Sigmoid colon (tissue), 4 donors: ENCODE data around the gene NOXO1.
A peak's percentile ranks its signal among the peaks of the same experiment; 100 is the strongest.

Experiments
- EP300 ChIP-seq, 4 donors: sonication (generic); formaldehyde crosslinking; IDR thresholded peaks; one replicate each; pipeline ENCODE4 v1.6.1; 2017; ENCODE audit warnings: antibody characterized with exemption in 4 of 4
- POLR2A ChIP-seq, 2 donors: fragments of 450-650 bp; IDR thresholded peaks; one replicate each; pipeline ENCODE4 v1.6.1; 2016; ENCODE audit warnings: antibody characterized with exemption in 2 of 2, mild to moderate bottlenecking in 2 of 2, moderate library complexity in 2 of 2
- POLR2AphosphoS5 ChIP-seq, 4 donors: sonication (generic); formaldehyde crosslinking; IDR thresholded peaks; one replicate each; pipeline ENCODE4 v1.6.1; 2017; ENCODE audit warnings: antibody characterized with exemption in 4 of 4
- TF ChIP-seq, protein P1 (sequence below), 4 experiments: fragments of 450-650 bp in 3 of 4; fragments of 200-600 bp in 1 of 4; IDR thresholded peaks; one replicate each; pipeline ENCODE4 v1.5.1; 2016 to 2019; ENCODE audit warnings: antibody characterized with exemption in 4 of 4, mild to moderate bottlenecking in 3 of 4, moderate library complexity in 2 of 4

DNA sequence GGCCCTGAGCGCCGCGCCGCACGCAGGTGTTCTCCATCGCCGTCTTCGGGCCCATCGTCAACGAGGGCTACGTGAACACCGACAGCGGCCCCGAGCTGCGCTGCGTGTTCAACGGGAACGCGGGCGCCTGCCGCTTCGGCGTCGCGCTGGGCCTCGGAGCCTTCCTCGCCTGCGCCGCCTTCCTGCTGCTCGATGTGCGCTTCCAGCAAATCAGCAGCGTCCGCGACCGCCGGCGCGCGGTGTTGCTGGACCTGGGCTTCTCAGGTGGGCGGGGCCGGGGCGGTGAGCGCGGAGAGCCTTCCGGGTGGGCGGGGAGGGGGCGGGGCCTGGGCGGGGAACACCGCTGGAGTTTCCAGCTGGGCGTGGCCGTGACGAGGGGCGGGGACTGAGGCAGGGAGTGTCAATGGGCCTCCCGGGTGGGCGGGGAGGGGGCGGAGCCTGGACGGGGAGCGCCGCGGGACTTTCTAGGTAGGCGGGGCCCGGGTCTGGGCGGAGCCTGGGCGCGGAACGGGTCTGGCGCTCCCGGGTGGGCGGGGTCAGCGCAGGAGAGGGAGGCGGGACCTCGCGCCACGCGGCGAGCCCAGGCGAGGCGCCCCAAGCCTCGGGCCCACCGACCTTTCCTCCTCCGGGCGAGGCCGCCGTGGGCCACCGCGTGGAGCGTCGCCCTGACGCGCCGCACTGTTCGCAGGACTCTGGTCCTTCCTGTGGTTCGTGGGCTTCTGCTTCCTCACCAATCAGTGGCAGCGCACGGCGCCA lies 10.9 kb upstream of the NOXO1 start:
- TF ChIP-seq, protein P1, sequence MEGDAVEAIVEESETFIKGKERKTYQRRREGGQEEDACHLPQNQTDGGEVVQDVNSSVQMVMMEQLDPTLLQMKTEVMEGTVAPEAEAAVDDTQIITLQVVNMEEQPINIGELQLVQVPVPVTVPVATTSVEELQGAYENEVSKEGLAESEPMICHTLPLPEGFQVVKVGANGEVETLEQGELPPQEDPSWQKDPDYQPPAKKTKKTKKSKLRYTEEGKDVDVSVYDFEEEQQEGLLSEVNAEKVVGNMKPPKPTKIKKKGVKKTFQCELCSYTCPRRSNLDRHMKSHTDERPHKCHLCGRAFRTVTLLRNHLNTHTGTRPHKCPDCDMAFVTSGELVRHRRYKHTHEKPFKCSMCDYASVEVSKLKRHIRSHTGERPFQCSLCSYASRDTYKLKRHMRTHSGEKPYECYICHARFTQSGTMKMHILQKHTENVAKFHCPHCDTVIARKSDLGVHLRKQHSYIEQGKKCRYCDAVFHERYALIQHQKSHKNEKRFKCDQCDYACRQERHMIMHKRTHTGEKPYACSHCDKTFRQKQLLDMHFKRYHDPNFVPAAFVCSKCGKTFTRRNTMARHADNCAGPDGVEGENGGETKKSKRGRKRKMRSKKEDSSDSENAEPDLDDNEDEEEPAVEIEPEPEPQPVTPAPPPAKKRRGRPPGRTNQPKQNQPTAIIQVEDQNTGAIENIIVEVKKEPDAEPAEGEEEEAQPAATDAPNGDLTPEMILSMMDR (IDR thresholded peaks at IDR 0.05): no peak
- TF ChIP-seq EP300 (IDR thresholded peaks at IDR 0.05): no peak
- TF ChIP-seq POLR2AphosphoS5 (IDR thresholded peaks at IDR 0.05): peak in 3 of 4 donors; percentile 21 to 40 (median 38)
- TF ChIP-seq POLR2A (IDR thresholded peaks at IDR 0.05): no peak
